ENCODE results near the gene FYB1. TPM values are rescaled to one million over a fixed set of nuclear protein-coding genes. Genes with fewer than 3 reads are reported as not detected.

Gene FYB1
- total RNA-seq, 1 experiment from 2014 or later: 0.52 TPM

- Mint-ChIP-seq H3K27me3 (ENCODE audit: low read depth) (no peaks in the 10 kb centered on the region), H3K36me3 (no peaks in the 10 kb centered on the region), H3K4me1 (peaks cover 7% of the 10 kb centered on the region), H3K9me3 (no peaks in the 10 kb centered on the region), H3K27ac (no peak overlapping the region), H3K4me3 (no peak overlapping the region)
- no peak for TF ChIP-seq MXD4 (CRISPR knock-in tag; IDR thresholded peaks at IDR 0.05; ENCODE audit: borderline replicate concordance)
- TF ChIP-seq E2F5 (CRISPR knock-in tag; IDR thresholded peaks at IDR 0.05): no peak
- no peak for TF ChIP-seq ATF6 (CRISPR knock-in tag; IDR thresholded peaks at IDR 0.05)
- no peak for TF ChIP-seq FOXP1 (CRISPR knock-in tag; IDR thresholded peaks at IDR 0.05; ENCODE audit: borderline replicate concordance)
- TF ChIP-seq ZNF671 (CRISPR knock-in tag; IDR thresholded peaks at IDR 0.05): no peak
- no peak for ATAC-seq
- no peak for DNase-seq (ENCODE audit: low spot score)
- POLR2A ChIA-PET: no interaction called here
- CTCF ChIA-PET: interaction anchor here (1.4 kb wide), 2 partner anchors 86 to 152 kb away, joined by 3 read pairs; no protein-coding TSS in a partner anchor
Measured at GRCh38 chr5:39131210-39132127, 87.9 kb downstream of the FYB1 start.

- ATAC-seq (no peak), DNase-seq (ENCODE audit: low spot score) (no peak)
- POLR2A ChIA-PET: no interaction called here
- Mint-ChIP-seq H3K27ac (no peak overlapping the region), H3K9me3 (no peaks in the 10 kb centered on the region), H3K36me3 (no peaks in the 10 kb centered on the region), H3K4me1 (peaks cover 7% of the 10 kb centered on the region), H3K27me3 (ENCODE audit: low read depth) (no peaks in the 10 kb centered on the region), H3K4me3 (no peak overlapping the region)
- CTCF ChIA-PET: interaction anchor here (1.4 kb wide), 1 partner anchor 153 kb away, joined by 3 read pairs; no protein-coding TSS in a partner anchor
- TF ChIP-seq ZNF219 (CRISPR knock-in tag; IDR thresholded peaks at IDR 0.05; ENCODE audit: borderline replicate concordance) (no peak), NFATC4 (CRISPR knock-in tag; IDR thresholded peaks at IDR 0.05) (no peak), SMAD3 (CRISPR knock-in tag; IDR thresholded peaks at IDR 0.05; ENCODE audit: borderline replicate concordance) (no peak), ZNF281 (CRISPR knock-in tag; IDR thresholded peaks at IDR 0.05) (no peak), ZNF121 (CRISPR knock-in tag; IDR thresholded peaks at IDR 0.05) (no peak), TEAD1 (CRISPR knock-in tag; IDR thresholded peaks at IDR 0.05) (no peak), AR (CRISPR knock-in tag; IDR thresholded peaks at IDR 0.05) (no peak), PRDM15 (CRISPR knock-in tag; IDR thresholded peaks at IDR 0.05) (no peak), CBFB (CRISPR knock-in tag; IDR thresholded peaks at IDR 0.05; ENCODE audit: low read depth) (no peak), USF1 (CRISPR knock-in tag; IDR thresholded peaks at IDR 0.05) (no peak), ERG (CRISPR knock-in tag; IDR thresholded peaks at IDR 0.05) (no peak), SP1 (CRISPR knock-in tag; conservative IDR thresholded peaks at IDR 0.05) (no peak), ZNF317 (CRISPR knock-in tag; IDR thresholded peaks at IDR 0.05; ENCODE audit: borderline replicate concordance, low read depth) (no peak), JAZF1 (CRISPR knock-in tag; IDR thresholded peaks at IDR 0.05) (no peak), SMAD4 (CRISPR knock-in tag; IDR thresholded peaks at IDR 0.05) (no peak)
Measured at GRCh38 chr5:39130716-39131115, 88.6 kb downstream of the FYB1 start.

Measured in WTC11 (cell line).